GM12878 (cell line): ENCODE measurements around the gene DMRTB1. TPM values are rescaled to one million over a fixed set of nuclear protein-coding genes. Genes with fewer than 3 reads are reported as not detected.

ENCODE experiments used
- HDAC6 ChIP-seq: fragments of 200-600 bp; sonication (generic); IDR thresholded peaks from one replicate; pipeline ENCODE4 v1.8.0; 2017; ENCODE audit warnings: antibody characterized with exemption; ENCODE audit not compliant: unreplicated experiment
- JUND ChIP-seq: IDR thresholded peaks from 2 replicates; pipeline ENCODE4 v1.6.1; 2012; ENCODE audit warnings: low read depth, mild to moderate bottlenecking, low read length, improper control_type of control experiment, moderate library complexity
- MYC ChIP-seq: IDR thresholded peaks from 2 replicates; pipeline ENCODE4 v1.6.1; 2011; ENCODE audit warnings: mild to moderate bottlenecking, low read length, moderate library complexity, inconsistent platforms; ENCODE audit not compliant: insufficient read depth, insufficient replicate concordance, insufficient read length, severe bottlenecking
- SIN3A ChIP-seq: IDR thresholded peaks from 2 replicates; pipeline ENCODE4 v1.6.1; 2012; ENCODE audit warnings: low read depth, low read length, improper control_type of control experiment
- TARDBP ChIP-seq: IDR thresholded peaks from 2 replicates; pipeline ENCODE4 v1.6.1; 2016; ENCODE audit warnings: borderline replicate concordance
- ZZZ3 ChIP-seq: IDR thresholded peaks from 2 replicates; pipeline ENCODE4 v1.6.1; 2011; ENCODE audit warnings: low read depth; ENCODE audit not compliant: control insufficient read depth, insufficient read length
- polyA plus RNA-seq, 11 experiments: library from polyadenylated mRNA; depleted of rRNA in 4 of 11; unstranded in 6 of 11; stranded (reverse) in 5 of 11; fragments of >200 nt; fragmentation: Nextera tagmentation in 4 of 11; fragmentation: Illumina TruSeq in 1 of 11; extraction: Ambion mirVana in 4 of 11; extraction: Trizol in 1 of 11; gene quantifications; 1 replicate in 1 of 11; 2 replicates in 10 of 11; pipeline versions ENCODE4 v1.2.1 to v1.2.3, GENCODE V29; 2011 to 2016; ENCODE audit warnings: inconsistent platforms in 2 of 11, missing spikeins in 2 of 11, low read depth in 1 of 11
- total RNA-seq, 4 experiments: library from RNA; depleted of rRNA in 3 of 4; stranded (reverse); fragments of >200 nt in 3 of 4; fragmentation: Illumina TruSeq in 1 of 4; extraction: Trizol in 1 of 4; gene quantifications; 2 replicates each; pipeline versions ENCODE4 v1.2.1 to v1.2.3, GENCODE V29; 2013 to 2021
- TF ChIP-seq, protein P1 (sequence below): fragments of 450-650 bp; IDR thresholded peaks from 2 replicates; pipeline ENCODE4 v1.6.1; 2016; ENCODE audit warnings: mild to moderate bottlenecking, moderate library complexity, borderline replicate concordance
- TF ChIP-seq, protein P2 (sequence below): fragments of 450-650 bp; IDR thresholded peaks from 2 replicates; pipeline ENCODE4 v1.6.1; 2018; ENCODE audit warnings: mild to moderate bottlenecking, low read depth, moderate library complexity; ENCODE audit not compliant: partially characterized antibody
- TF ChIP-seq, protein P3 (sequence below): fragments of 450-650 bp; IDR thresholded peaks from 2 replicates; pipeline ENCODE4 v1.6.1; 2017; ENCODE audit warnings: low read depth, mild to moderate bottlenecking, moderate library complexity
- TF ChIP-seq, protein P4 (sequence below): IDR thresholded peaks from 2 replicates; pipeline ENCODE4 v1.6.1; 2012; ENCODE audit warnings: mild to moderate bottlenecking, low read depth, low read length

The DMRTB1 gene
- total and polyA plus RNA-seq, 10 of the 15 experiments (the other 5 are each of a cell fraction or from before 2014, with no cell fraction given): not detected

DNA sequence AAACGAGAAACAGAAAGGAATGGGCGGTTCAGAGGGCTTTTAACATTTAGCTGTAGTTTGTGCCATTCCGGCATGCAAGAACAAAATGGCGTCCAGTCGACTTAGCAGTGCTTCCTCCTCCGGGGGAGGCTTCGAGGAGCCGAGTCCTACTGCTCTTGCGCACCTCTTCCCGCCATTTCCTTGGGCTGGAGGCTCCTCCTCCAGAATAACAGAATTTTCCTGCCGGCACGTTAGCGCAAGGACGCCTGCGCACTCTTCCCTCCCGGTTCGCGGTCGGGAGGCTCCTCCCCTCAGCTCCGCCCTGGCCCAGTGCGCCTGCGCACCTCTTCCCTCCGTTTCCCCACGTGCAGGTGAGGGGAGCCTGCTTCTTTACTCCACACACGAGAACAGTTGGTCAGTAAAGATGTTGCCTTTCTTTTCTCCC is 1.0 kb downstream of the DMRTB1 start (continued):
- TF ChIP-seq, protein P1, sequence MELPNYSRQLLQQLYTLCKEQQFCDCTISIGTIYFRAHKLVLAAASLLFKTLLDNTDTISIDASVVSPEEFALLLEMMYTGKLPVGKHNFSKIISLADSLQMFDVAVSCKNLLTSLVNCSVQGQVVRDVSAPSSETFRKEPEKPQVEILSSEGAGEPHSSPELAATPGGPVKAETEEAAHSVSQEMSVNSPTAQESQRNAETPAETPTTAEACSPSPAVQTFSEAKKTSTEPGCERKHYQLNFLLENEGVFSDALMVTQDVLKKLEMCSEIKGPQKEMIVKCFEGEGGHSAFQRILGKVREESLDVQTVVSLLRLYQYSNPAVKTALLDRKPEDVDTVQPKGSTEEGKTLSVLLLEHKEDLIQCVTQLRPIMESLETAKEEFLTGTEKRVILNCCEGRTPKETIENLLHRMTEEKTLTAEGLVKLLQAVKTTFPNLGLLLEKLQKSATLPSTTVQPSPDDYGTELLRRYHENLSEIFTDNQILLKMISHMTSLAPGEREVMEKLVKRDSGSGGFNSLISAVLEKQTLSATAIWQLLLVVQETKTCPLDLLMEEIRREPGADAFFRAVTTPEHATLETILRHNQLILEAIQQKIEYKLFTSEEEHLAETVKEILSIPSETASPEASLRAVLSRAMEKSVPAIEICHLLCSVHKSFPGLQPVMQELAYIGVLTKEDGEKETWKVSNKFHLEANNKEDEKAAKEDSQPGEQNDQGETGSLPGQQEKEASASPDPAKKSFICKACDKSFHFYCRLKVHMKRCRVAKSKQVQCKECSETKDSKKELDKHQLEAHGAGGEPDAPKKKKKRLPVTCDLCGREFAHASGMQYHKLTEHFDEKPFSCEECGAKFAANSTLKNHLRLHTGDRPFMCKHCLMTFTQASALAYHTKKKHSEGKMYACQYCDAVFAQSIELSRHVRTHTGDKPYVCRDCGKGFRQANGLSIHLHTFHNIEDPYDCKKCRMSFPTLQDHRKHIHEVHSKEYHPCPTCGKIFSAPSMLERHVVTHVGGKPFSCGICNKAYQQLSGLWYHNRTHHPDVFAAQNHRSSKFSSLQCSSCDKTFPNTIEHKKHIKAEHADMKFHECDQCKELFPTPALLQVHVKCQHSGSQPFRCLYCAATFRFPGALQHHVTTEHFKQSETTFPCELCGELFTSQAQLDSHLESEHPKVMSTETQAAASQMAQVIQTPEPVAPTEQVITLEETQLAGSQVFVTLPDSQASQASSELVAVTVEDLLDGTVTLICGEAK: no peak
- TF ChIP-seq HDAC6: no peak
- no peak for TF ChIP-seq JUND
- no peak for TF ChIP-seq MYC
- TF ChIP-seq TARDBP: no peak
- TF ChIP-seq, protein P2, sequence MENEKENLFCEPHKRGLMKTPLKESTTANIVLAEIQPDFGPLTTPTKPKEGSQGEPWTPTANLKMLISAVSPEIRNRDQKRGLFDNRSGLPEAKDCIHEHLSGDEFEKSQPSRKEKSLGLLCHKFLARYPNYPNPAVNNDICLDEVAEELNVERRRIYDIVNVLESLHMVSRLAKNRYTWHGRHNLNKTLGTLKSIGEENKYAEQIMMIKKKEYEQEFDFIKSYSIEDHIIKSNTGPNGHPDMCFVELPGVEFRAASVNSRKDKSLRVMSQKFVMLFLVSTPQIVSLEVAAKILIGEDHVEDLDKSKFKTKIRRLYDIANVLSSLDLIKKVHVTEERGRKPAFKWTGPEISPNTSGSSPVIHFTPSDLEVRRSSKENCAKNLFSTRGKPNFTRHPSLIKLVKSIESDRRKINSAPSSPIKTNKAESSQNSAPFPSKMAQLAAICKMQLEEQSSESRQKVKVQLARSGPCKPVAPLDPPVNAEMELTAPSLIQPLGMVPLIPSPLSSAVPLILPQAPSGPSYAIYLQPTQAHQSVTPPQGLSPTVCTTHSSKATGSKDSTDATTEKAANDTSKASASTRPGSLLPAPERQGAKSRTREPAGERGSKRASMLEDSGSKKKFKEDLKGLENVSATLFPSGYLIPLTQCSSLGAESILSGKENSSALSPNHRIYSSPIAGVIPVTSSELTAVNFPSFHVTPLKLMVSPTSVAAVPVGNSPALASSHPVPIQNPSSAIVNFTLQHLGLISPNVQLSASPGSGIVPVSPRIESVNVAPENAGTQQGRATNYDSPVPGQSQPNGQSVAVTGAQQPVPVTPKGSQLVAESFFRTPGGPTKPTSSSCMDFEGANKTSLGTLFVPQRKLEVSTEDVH: no peak
- TF ChIP-seq SIN3A: no peak
- TF ChIP-seq ZZZ3: no peak
- TF ChIP-seq, protein P3, sequence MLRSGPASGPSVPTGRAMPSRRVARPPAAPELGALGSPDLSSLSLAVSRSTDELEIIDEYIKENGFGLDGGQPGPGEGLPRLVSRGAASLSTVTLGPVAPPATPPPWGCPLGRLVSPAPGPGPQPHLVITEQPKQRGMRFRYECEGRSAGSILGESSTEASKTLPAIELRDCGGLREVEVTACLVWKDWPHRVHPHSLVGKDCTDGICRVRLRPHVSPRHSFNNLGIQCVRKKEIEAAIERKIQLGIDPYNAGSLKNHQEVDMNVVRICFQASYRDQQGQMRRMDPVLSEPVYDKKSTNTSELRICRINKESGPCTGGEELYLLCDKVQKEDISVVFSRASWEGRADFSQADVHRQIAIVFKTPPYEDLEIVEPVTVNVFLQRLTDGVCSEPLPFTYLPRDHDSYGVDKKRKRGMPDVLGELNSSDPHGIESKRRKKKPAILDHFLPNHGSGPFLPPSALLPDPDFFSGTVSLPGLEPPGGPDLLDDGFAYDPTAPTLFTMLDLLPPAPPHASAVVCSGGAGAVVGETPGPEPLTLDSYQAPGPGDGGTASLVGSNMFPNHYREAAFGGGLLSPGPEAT: no peak
- TF ChIP-seq, protein P4, sequence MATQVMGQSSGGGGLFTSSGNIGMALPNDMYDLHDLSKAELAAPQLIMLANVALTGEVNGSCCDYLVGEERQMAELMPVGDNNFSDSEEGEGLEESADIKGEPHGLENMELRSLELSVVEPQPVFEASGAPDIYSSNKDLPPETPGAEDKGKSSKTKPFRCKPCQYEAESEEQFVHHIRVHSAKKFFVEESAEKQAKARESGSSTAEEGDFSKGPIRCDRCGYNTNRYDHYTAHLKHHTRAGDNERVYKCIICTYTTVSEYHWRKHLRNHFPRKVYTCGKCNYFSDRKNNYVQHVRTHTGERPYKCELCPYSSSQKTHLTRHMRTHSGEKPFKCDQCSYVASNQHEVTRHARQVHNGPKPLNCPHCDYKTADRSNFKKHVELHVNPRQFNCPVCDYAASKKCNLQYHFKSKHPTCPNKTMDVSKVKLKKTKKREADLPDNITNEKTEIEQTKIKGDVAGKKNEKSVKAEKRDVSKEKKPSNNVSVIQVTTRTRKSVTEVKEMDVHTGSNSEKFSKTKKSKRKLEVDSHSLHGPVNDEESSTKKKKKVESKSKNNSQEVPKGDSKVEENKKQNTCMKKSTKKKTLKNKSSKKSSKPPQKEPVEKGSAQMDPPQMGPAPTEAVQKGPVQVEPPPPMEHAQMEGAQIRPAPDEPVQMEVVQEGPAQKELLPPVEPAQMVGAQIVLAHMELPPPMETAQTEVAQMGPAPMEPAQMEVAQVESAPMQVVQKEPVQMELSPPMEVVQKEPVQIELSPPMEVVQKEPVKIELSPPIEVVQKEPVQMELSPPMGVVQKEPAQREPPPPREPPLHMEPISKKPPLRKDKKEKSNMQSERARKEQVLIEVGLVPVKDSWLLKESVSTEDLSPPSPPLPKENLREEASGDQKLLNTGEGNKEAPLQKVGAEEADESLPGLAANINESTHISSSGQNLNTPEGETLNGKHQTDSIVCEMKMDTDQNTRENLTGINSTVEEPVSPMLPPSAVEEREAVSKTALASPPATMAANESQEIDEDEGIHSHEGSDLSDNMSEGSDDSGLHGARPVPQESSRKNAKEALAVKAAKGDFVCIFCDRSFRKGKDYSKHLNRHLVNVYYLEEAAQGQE: no peak
